IMR-90 (cell line): ENCODE results near the gene TEX36. TPM values are rescaled to one million over a fixed set of nuclear protein-coding genes. Genes with fewer than 3 reads are reported as not detected.

Experiments
- ATAC-seq: fragments of 200-7000 bp; cut with Tn5 transposase; 2 replicates; pipeline ENCODE4 v1.9.1; 2020; ENCODE audit warnings: low read depth, mild to moderate bottlenecking, moderate library complexity
- BruUV-seq: library from RNA; stranded (reverse); fragments of 400-500 nt; replicated peaks from 2 replicates; lab custom pipeline; 2021; lab: Mats Ljungman, UMichigan
- CTCF ChIA-PET: fragments of 300-600 bp; formaldehyde crosslinking; extraction: SDS; loops from one replicate; lab custom pipeline; 2021; ENCODE audit warnings: antibody characterized with exemption; lab: Yijun Ruan, JAX
- POLR2A ChIA-PET: fragments of 300-600 bp; sonication (Branson Sonifier 250); formaldehyde crosslinking; loops from one replicate; lab custom pipeline; 2022; ENCODE audit warnings: antibody characterized with exemption; ENCODE audit not compliant: unreplicated experiment; lab: Charles Lee
- DNase-seq: peaks from one replicate; pipeline ENCODE4 v3.0.0; 2013
- H2AFZ ChIP-seq: replicated peaks from 2 replicates; pipeline ENCODE3; 2013; ENCODE audit warnings: low read length, mild to moderate bottlenecking; ENCODE audit not compliant: poor library complexity
- H2AK5ac ChIP-seq: 2 replicates; pipeline ENCODE4 v1.6.1; 2013; ENCODE audit warnings: low read depth, low read length, inconsistent platforms
- H2AK9ac ChIP-seq: replicated peaks from 2 replicates; pipeline ENCODE3; 2013; ENCODE audit warnings: mild to moderate bottlenecking, low read depth, low read length, moderate library complexity; ENCODE audit not compliant: poor library complexity
- H2BK120ac ChIP-seq: 2 replicates; pipeline ENCODE4 v1.6.1; 2013; ENCODE audit warnings: low read depth, low read length, inconsistent platforms
- H2BK15ac ChIP-seq: 3 replicates; pipeline ENCODE4 v1.6.1; 2013; ENCODE audit warnings: low read depth, low read length, inconsistent platforms
- H2BK20ac ChIP-seq: 2 replicates; pipeline ENCODE4 v1.6.1; 2013; ENCODE audit warnings: low read depth, mild to moderate bottlenecking, inconsistent platforms, low read length, moderate library complexity
- H2BK5ac ChIP-seq: 2 replicates; pipeline ENCODE4 v1.6.1; 2013; ENCODE audit warnings: mild to moderate bottlenecking, low read depth, low read length, inconsistent platforms; ENCODE audit not compliant: poor library complexity, severe bottlenecking
- H3K14ac ChIP-seq: replicated peaks from 2 replicates; pipeline ENCODE4 v1.6.1; 2013; ENCODE audit warnings: low read depth, low read length, inconsistent platforms
- H3K18ac ChIP-seq: 2 replicates; pipeline ENCODE4 v1.6.1; 2013; ENCODE audit warnings: low read depth, low read length, control low read depth
- H3K23ac ChIP-seq: 2 replicates; pipeline ENCODE4 v1.6.1; 2013; ENCODE audit warnings: low read depth, low read length, inconsistent platforms
- H3K27ac ChIP-seq: 2 replicates; pipeline ENCODE4 v1.5.1; 2013; ENCODE audit warnings: mild to moderate bottlenecking, control low read depth, low read length; ENCODE audit not compliant: insufficient read depth
- H3K27me3 ChIP-seq: 2 replicates; pipeline ENCODE4 v1.6.1; 2013; ENCODE audit warnings: low read length; ENCODE audit not compliant: control insufficient read depth, insufficient read depth
- H3K36me3 ChIP-seq: 2 replicates; pipeline ENCODE4 v1.6.1; 2013; ENCODE audit warnings: low read length, mixed read lengths; ENCODE audit not compliant: control insufficient read depth, insufficient read depth
- H3K4ac ChIP-seq: 2 replicates; pipeline ENCODE4 v1.6.1; 2013; ENCODE audit warnings: low read depth, low read length, inconsistent platforms
- H3K4me1 ChIP-seq: 2 replicates; pipeline ENCODE4 v1.6.1; 2013; ENCODE audit warnings: low read length, mixed read lengths; ENCODE audit not compliant: control insufficient read depth, insufficient read depth
- H3K4me2 ChIP-seq: 2 replicates; pipeline ENCODE4 v1.6.1; 2013; ENCODE audit warnings: low read depth, mild to moderate bottlenecking, control low read depth, low read length, moderate library complexity
- H3K4me3 ChIP-seq: 2 replicates; pipeline ENCODE4 v1.5.1; 2013; ENCODE audit warnings: low read depth, mild to moderate bottlenecking, control low read depth, low read length, moderate library complexity; ENCODE audit not compliant: insufficient read depth
- H3K56ac ChIP-seq: 2 replicates; pipeline ENCODE4 v1.6.1; 2013; ENCODE audit warnings: low read length, inconsistent platforms; ENCODE audit not compliant: insufficient read depth; ENCODE audit errors: extremely low read depth
- H3K79me1 ChIP-seq, 2 experiments: 2 replicates each; pipeline ENCODE4 v1.6.1; 2013; ENCODE audit warnings: low read length in 2 of 2, inconsistent platforms in 1 of 2, low read depth in 1 of 2
- H3K9ac ChIP-seq: 2 replicates; pipeline ENCODE4 v1.6.1; 2013; ENCODE audit warnings: low read depth, low read length, control low read depth
- H3K9me1 ChIP-seq: 2 replicates; pipeline ENCODE4 v1.6.1; 2013; ENCODE audit warnings: low read length, inconsistent platforms; ENCODE audit not compliant: insufficient read depth
- H3K9me3 ChIP-seq: 2 replicates; pipeline ENCODE4 v1.6.1; 2013; ENCODE audit warnings: low read length; ENCODE audit not compliant: control insufficient read depth, insufficient read depth
- H4K20me1 ChIP-seq: 2 replicates; pipeline ENCODE4 v1.6.1; 2013; ENCODE audit warnings: low read length, inconsistent platforms; ENCODE audit not compliant: insufficient read depth
- H4K5ac ChIP-seq: 2 replicates; pipeline ENCODE4 v1.6.1; 2013; ENCODE audit warnings: mild to moderate bottlenecking, low read depth, low read length, control low read depth
- H4K8ac ChIP-seq, 2 experiments: 2 replicates each; pipeline ENCODE4 v1.6.1; 2013; ENCODE audit warnings: low read depth in 2 of 2, low read length in 2 of 2, control low read depth in 1 of 2, inconsistent platforms in 1 of 2
- H4K91ac ChIP-seq: 2 replicates; pipeline ENCODE4 v1.6.1; 2013; ENCODE audit warnings: low read depth, low read length, inconsistent platforms; ENCODE audit not compliant: insufficient read depth
- BHLHE40 ChIP-seq: fragments of 150-350 bp; IDR thresholded peaks from 2 replicates; pipeline ENCODE4 v1.6.1; 2016; ENCODE audit warnings: mild to moderate bottlenecking, low read depth, low read length
- MAFK ChIP-seq: IDR thresholded peaks from 2 replicates; pipeline ENCODE4 v1.6.1; 2012; ENCODE audit warnings: low read depth, low read length, improper control_type of control experiment
- MXI1 ChIP-seq: IDR thresholded peaks from 2 replicates; pipeline ENCODE4 v1.6.1; 2012; ENCODE audit warnings: low read depth, mild to moderate bottlenecking, low read length, moderate library complexity, borderline replicate concordance
- WGBS, 2 experiments: methylation state at CpG; one replicate each; pipeline versions ENCODE4 v1.1.5 to v1.1.7; 2013; ENCODE audit warnings: missing lambda C conversion rate in 2 of 2; ENCODE audit not compliant: insufficient read length in 1 of 2; ENCODE audit errors: extremely low coverage in 2 of 2; 5-methylcytosine and 5-hydroxymethylcytosine counted together
- dilution Hi-C: fragments of 300-500 bp; cut with HindIII; formaldehyde crosslinking; loops from one replicate; pipeline ENCODE4 v1.14.3; 2018; ENCODE audit warnings: low sequenced_read_pairs; ENCODE audit not compliant: unreplicated experiment
- in situ Hi-C: fragments of 300-500 bp; cut with MboI; formaldehyde crosslinking; loops from 3 replicates; pipeline ENCODE4 v1.14.3; 2019; ENCODE audit warnings: low sequenced_read_pairs, inconsistent platforms, mixed read lengths
- intact Hi-C: fragments of 100-400 bp; cut with micrococcal nuclease; formaldehyde crosslinking; loops from 2 replicates; pipeline ENCODE4 v1.10.0; 2022
- polyA plus RNA-seq, 3 experiments: library from polyadenylated mRNA; depleted of rRNA; stranded (reverse); fragments of >200 nt; gene quantifications; 2 replicates each; pipeline ENCODE4 v1.2.3, GENCODE V29; 2012; ENCODE audit warnings: low replicate concordance in 1 of 3
- total RNA-seq: library from RNA; depleted of rRNA; stranded (reverse); fragments of >200 nt; gene quantifications from 2 replicates; pipeline ENCODE4 v1.2.3, GENCODE V29; 2012
- TF ChIP-seq, protein P1 (sequence below): fragments of 150-350 bp; IDR thresholded peaks from 2 replicates; pipeline ENCODE4 v1.6.1; 2016; ENCODE audit warnings: low read depth, mild to moderate bottlenecking, low read length, moderate library complexity, borderline replicate concordance
- TF ChIP-seq, protein P2 (sequence below): fragments of 150-350 bp; IDR thresholded peaks from 2 replicates; pipeline ENCODE4 v1.6.1; 2017; ENCODE audit warnings: mild to moderate bottlenecking, antibody characterized with exemption, low read length, low read depth

TEX36 gene
- total and polyA plus RNA-seq, 2 of the 4 experiments (the other 2 are of a cell fraction): not detected

DNA sequence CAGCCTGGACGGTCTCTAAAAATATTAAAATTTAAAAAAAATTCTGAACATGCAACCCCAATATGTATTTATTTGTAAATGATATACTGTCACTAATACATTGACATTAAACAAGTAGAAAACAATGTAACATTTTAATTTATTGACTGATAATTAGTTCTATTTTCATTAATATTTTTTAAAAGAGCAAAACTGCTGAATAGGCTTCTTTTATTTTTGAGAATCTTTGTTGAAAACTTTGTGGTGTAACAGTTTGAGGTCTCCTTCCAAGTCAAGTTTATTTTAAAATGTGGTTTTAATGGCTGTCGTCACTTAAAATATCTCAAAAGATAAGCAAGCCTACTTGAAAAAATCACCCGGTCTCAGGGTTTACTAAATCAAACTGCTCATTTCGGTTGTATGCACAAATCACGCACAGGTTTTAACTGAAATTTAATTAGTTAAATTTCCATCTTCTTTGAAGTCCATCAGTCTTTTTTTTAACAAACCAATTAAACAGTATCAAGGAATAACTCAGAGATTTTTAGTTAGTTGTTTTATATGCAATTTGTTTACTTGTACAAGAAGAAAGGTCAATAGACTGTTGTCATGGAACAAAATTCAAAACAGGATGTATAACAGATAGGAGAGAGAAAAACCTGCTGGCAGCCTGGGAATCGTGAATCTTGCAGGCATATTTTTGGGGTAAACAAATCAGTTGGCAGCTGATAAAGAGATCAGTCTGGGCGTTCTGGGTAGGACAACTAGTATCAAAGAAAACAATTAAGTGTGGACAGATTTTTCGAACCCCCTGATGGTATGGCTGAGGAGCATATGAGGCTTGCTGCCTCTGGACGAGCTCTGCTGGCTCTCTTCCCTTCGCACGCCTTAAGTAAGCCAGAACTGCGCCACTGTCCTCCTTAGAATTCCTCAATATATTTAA lies 26.9 kb upstream of the TEX36 start:
- H3K9me3 ChIP-seq: no peaks in the 10 kb centered on the region
- H4K91ac ChIP-seq: no peak overlapping the region
- no peak overlapping the region; a peak in 1 of 4 replicates for H4K8ac ChIP-seq
- no peaks in the 10 kb centered on the region for H4K20me1 ChIP-seq
- ChIA-PET POLR2A (no interaction called here), CTCF (no interaction called here)
- H3K9me1 ChIP-seq: no peaks in the 10 kb centered on the region; the same call in 1 of the 2 replicates
- intact Hi-C loops: loop anchor here (10.0 kb wide), 2 partner anchors 185 to 715 kb away; no protein-coding TSS in a partner anchor
- no peak overlapping the region for H3K56ac ChIP-seq
- WGBS, 2 experiments: 0% methylated on average over 1 of the region's 12 CpGs; no CpG with 5 or more reads in 1 of the 2 experiments
- H3K4me2 ChIP-seq: peak overlapping the region; percentile 74
- DNase-seq: peak; percentile 55
- H4K5ac ChIP-seq: no peak overlapping the region
- H3K27me3 ChIP-seq: peaks cover 2% of the 10 kb centered on the region
- no peak overlapping the region for H2BK120ac ChIP-seq
- H2BK5ac ChIP-seq: no peak overlapping the region
- H3K27ac ChIP-seq: no peak overlapping the region; the same call in 1 of the 2 replicates
- no peak overlapping the region for H2AFZ ChIP-seq
- TF ChIP-seq BHLHE40 (no peak), MAFK (peak; percentile 92), MXI1 (no peak)
- TF ChIP-seq, protein P1, sequence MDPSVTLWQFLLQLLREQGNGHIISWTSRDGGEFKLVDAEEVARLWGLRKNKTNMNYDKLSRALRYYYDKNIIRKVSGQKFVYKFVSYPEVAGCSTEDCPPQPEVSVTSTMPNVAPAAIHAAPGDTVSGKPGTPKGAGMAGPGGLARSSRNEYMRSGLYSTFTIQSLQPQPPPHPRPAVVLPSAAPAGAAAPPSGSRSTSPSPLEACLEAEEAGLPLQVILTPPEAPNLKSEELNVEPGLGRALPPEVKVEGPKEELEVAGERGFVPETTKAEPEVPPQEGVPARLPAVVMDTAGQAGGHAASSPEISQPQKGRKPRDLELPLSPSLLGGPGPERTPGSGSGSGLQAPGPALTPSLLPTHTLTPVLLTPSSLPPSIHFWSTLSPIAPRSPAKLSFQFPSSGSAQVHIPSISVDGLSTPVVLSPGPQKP: no peak
- TF ChIP-seq, protein P2, sequence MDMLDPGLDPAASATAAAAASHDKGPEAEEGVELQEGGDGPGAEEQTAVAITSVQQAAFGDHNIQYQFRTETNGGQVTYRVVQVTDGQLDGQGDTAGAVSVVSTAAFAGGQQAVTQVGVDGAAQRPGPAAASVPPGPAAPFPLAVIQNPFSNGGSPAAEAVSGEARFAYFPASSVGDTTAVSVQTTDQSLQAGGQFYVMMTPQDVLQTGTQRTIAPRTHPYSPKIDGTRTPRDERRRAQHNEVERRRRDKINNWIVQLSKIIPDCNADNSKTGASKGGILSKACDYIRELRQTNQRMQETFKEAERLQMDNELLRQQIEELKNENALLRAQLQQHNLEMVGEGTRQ: no peak
- no peaks in the 10 kb centered on the region for H3K79me1 ChIP-seq
- no peak overlapping the region for H3K4ac ChIP-seq
- H3K36me3 ChIP-seq: no peaks in the 10 kb centered on the region
- no peak overlapping the region for H2BK15ac ChIP-seq
- H3K4me1 ChIP-seq: peaks cover 4% of the 10 kb centered on the region
- no peak overlapping the region for H2AK9ac ChIP-seq
- H3K9ac ChIP-seq: no peak overlapping the region
- H2BK20ac ChIP-seq: no peak overlapping the region
- no peak overlapping the region for H3K18ac ChIP-seq
- no peak overlapping the region for H3K23ac ChIP-seq
- no peak overlapping the region for H2AK5ac ChIP-seq
- dilution Hi-C loops: no loop called here
- peak; percentile 53 for ATAC-seq
- H3K4me3 ChIP-seq: no peak overlapping the region
- H3K14ac ChIP-seq: no peak overlapping the region
- no TSS peak for BruUV-seq
- in situ Hi-C loops: loop anchor here (10.0 kb wide), 1 partner anchor 545 kb away; the partner anchor contains the start of gene CTBP2
